Mesothelial cell of epicardium (in vitro differentiated cells): ENCODE measurements around the gene TYSND1. TPM values are rescaled to one million over a fixed set of nuclear protein-coding genes. Genes with fewer than 3 reads are reported as not detected.
A peak's percentile ranks its signal among the peaks of the same experiment; 100 is the strongest.

Experiments
- DNase-seq, 2 experiments: peaks; one replicate each; pipeline ENCODE4 v3.0.0; 2021; ENCODE audit warnings: low spot score in 2 of 2; ENCODE audit not compliant: unreplicated experiment in 2 of 2
- H3K27ac Mint-ChIP-seq: 2 replicates; pipeline ENCODE4 v1.8.0; 2021; ENCODE audit warnings: mixed read lengths
- H3K27me3 Mint-ChIP-seq: 2 replicates; pipeline ENCODE4 v1.8.0; 2021; ENCODE audit warnings: low read depth, mixed read lengths
- H3K36me3 Mint-ChIP-seq: 2 replicates; pipeline ENCODE4 v1.8.0; 2021; ENCODE audit warnings: mixed read lengths
- H3K4me1 Mint-ChIP-seq: 2 replicates; pipeline ENCODE4 v1.8.0; 2021; ENCODE audit warnings: mixed read lengths
- H3K4me3 Mint-ChIP-seq: 2 replicates; pipeline ENCODE4 v1.8.0; 2021; ENCODE audit warnings: mild to moderate bottlenecking, moderate library complexity, mixed read lengths
- H3K9me3 Mint-ChIP-seq: 2 replicates; pipeline ENCODE4 v1.8.0; 2021; ENCODE audit warnings: mixed read lengths
- CTCF ChIP-seq: fragments of 200-600 bp; sonication (generic); IDR thresholded peaks from one replicate; pipeline ENCODE4 v1.5.0; 2021; ENCODE audit warnings: antibody characterized with exemption; ENCODE audit not compliant: unreplicated experiment
- total RNA-seq: library from RNA; stranded (reverse); gene quantifications from 3 replicates; pipeline ENCODE4 v1.2.1, GENCODE V29; 2021

The TYSND1 gene
- total RNA-seq, 1 donor from 2014 or later, result 19.9 TPM

DNA sequence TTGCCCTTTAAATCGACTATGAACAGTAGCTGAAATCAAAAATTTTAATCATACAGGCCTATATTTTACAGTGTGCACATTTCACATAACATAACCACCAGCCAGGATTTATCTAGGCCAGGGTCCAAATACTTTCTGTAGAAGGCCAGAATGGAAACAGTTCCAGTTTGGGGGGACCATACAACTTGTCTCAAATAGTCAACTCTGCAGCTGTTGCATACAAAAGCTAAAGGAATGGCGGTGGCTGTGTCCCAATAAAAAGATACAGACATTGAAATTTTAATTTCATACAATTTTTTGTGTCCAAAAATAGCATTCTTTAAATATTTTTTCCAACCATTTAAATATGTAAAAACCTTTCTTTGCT, 742 bp upstream of the TYSND1 start:
- peaks cover 17% of the 10 kb centered on the region for H3K36me3 Mint-ChIP-seq
- DNase-seq, result no peak
- TF ChIP-seq CTCF, result no peak
- no peaks in the 10 kb centered on the region for H3K9me3 Mint-ChIP-seq
- no peaks in the 10 kb centered on the region for H3K27me3 Mint-ChIP-seq
- peaks cover 19% of the 10 kb centered on the region for H3K4me1 Mint-ChIP-seq
- H3K4me3 Mint-ChIP-seq, result peak overlapping the region; percentile 89
- H3K27ac Mint-ChIP-seq, result peak overlapping the region; percentile 96

GRCh38 chr10:70145666-70146488, 623 bp downstream of the TYSND1 start:
- peak; percentile 51 for TF ChIP-seq CTCF
- H3K36me3 Mint-ChIP-seq, result peaks cover 10% of the 10 kb centered on the region
- H3K9me3 Mint-ChIP-seq, result no peaks in the 10 kb centered on the region
- H3K27ac Mint-ChIP-seq, result peak overlapping the region; percentile 98
- H3K27me3 Mint-ChIP-seq, result no peaks in the 10 kb centered on the region
- peak overlapping the region; percentile 89 for H3K4me3 Mint-ChIP-seq
- peaks cover 19% of the 10 kb centered on the region for H3K4me1 Mint-ChIP-seq
- DNase-seq, result peak; percentile 50 to 76

DNA sequence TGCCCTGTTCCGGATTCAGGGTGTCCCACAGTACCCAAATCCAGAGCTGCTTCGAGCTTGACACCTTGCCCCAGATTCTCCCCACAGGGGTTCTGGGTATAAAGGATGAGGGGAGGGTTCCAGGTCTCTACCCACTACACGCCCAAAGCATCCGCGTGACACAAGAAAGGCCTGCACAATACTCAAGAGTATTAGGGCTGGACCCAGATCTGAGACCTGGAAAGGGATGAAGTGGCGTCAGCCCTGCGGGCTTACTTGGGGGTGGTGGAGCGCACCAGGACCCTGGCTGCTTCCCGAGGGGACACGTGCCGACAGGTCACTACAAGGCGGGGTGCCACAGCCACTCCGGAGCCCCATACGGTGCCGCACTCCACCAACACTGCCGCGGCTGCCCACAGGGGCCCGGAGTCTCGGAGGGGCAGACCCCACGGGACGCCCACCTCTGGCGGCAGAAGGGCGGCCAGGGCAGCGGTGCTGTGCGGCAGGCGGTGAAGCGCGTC, 1.3 kb downstream of the TYSND1 start:
- no peak for DNase-seq
- TF ChIP-seq CTCF, result no peak
- Mint-ChIP-seq H3K9me3 (no peaks in the 10 kb centered on the region), H3K27ac (peak overlapping the region; percentile 87), H3K4me1 (peaks cover 19% of the 10 kb centered on the region), H3K4me3 (peak overlapping the region; percentile 72), H3K27me3 (no peaks in the 10 kb centered on the region), H3K36me3 (peaks cover 9% of the 10 kb centered on the region)

GRCh38 chr10:70144372-70145110, 2.0 kb downstream of the TYSND1 start:
- H3K4me1 Mint-ChIP-seq, result peaks cover 19% of the 10 kb centered on the region
- DNase-seq, result no peak
- H3K27me3 Mint-ChIP-seq, result no peaks in the 10 kb centered on the region
- H3K4me3 Mint-ChIP-seq, result peak overlapping the region; percentile 72
- no peaks in the 10 kb centered on the region for H3K9me3 Mint-ChIP-seq
- TF ChIP-seq CTCF, result no peak
- H3K27ac Mint-ChIP-seq, result peak overlapping the region; percentile 87
- peaks cover 4% of the 10 kb centered on the region for H3K36me3 Mint-ChIP-seq

DNA sequence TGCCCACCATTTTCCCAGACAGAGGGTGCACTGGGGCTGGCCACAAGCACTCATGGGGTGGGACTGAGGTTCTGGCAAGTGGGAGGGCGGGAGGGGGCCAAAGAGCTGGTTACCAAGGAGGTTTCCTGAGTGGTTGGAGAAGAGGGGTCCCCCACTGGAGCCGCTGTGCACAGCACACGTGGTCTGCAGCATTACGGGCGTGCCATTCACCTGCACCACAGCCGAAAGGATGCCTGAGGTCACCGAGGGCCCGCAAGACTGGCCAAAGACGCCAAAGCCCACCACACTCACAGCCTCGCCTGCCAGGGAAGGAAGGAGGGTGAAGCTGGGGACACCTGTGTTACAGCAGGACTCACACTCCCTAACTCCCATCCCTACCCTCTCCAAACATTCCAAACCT, 3.9 kb downstream of the TYSND1 start:
- H3K27me3 Mint-ChIP-seq, result no peaks in the 10 kb centered on the region
- H3K9me3 Mint-ChIP-seq, result no peaks in the 10 kb centered on the region
- peaks cover 6% of the 10 kb centered on the region for H3K36me3 Mint-ChIP-seq
- no peak overlapping the region for H3K4me3 Mint-ChIP-seq
- peaks cover 16% of the 10 kb centered on the region for H3K4me1 Mint-ChIP-seq
- TF ChIP-seq CTCF, result no peak
- no peak for DNase-seq
- no peak overlapping the region for H3K27ac Mint-ChIP-seq
